Measurements from ENCODE around the gene NEK1.

The NEK1 gene

GRCh38 chr4:169416997-169417396 is 195.4 kb downstream of the NEK1 start:
- DNase-seq: no peak

- DNase-seq: no peak
These were observed 195.9 kb downstream of the NEK1 start for GRCh38 chr4:169416461-169416860.

- DNase-seq: no peak
These were observed 197.5 kb downstream of the NEK1 start for GRCh38 chr4:169414913-169415312.

- DNase-seq: no peak
These were observed 200.3 kb downstream of the NEK1 start for GRCh38 chr4:169412046-169412445.

GRCh38 chr4:169410839-169411770 is 201.3 kb downstream of the NEK1 start:
- peak; percentile 21 to 39 for DNase-seq

- no peak for DNase-seq
These were observed 205.1 kb downstream of the NEK1 start for GRCh38 chr4:169407217-169407845.

GRCh38 chr4:169404960-169405359 is 207.4 kb downstream of the NEK1 start:
- no peak for DNase-seq

- no peak for DNase-seq
These were observed 211.6 kb downstream of the NEK1 start for GRCh38 chr4:169400832-169401231.

GRCh38 chr4:169399976-169400767 is 212.2 kb downstream of the NEK1 start:
- DNase-seq: no peak

- DNase-seq: no peak
These were observed 214.1 kb downstream of the NEK1 start for GRCh38 chr4:169398316-169398715.

- no peak for DNase-seq
These were observed 214.6 kb downstream of the NEK1 start for GRCh38 chr4:169397762-169398161.

GRCh38 chr4:169385376-169385775 is 227.0 kb downstream of the NEK1 start:
- DNase-seq: no peak

- DNase-seq: no peak
These were observed 227.6 kb downstream of the NEK1 start for GRCh38 chr4:169384779-169385178.

GRCh38 chr4:169383724-169384123 is 228.7 kb downstream of the NEK1 start:
- DNase-seq: no peak

- no peak for DNase-seq
These were observed 232.7 kb downstream of the NEK1 start for GRCh38 chr4:169379688-169380087.

GRCh38 chr4:169377367-169377766 is 235.0 kb downstream of the NEK1 start:
- no peak for DNase-seq

- no peak for DNase-seq
These were observed 236.0 kb downstream of the NEK1 start for GRCh38 chr4:169376421-169376820.

GRCh38 chr4:169372791-169373190 is 239.6 kb downstream of the NEK1 start:
- no peak for DNase-seq

- no peak for DNase-seq
These were observed 242.7 kb downstream of the NEK1 start for GRCh38 chr4:169369634-169370033.

- DNase-seq: no peak
These were observed 244.6 kb downstream of the NEK1 start for GRCh38 chr4:169367826-169368225.

GRCh38 chr4:169366821-169367220 is 245.6 kb downstream of the NEK1 start:
- no peak for DNase-seq

- no peak for DNase-seq
These were observed 249.8 kb downstream of the NEK1 start for GRCh38 chr4:169362607-169363006.

- no peak for DNase-seq
These were observed 250.6 kb downstream of the NEK1 start for GRCh38 chr4:169361756-169362155.
